AG08396 (cell line): ENCODE results near the gene ASS1.

ENCODE experiments used
- DNase-seq: peaks from one replicate; pipeline ENCODE4 v3.0.0; 2012; ENCODE audit warnings: low spot score, mixed read lengths

The ASS1 gene

GRCh38 chr9:130473009-130473408, 28.2 kb downstream of the ASS1 start:
- DNase-seq = no peak

GRCh38 chr9:130473566-130473965, 28.8 kb downstream of the ASS1 start:
- DNase-seq = no peak

- no peak for DNase-seq
Measured at GRCh38 chr9:130474106-130474505, 29.3 kb downstream of the ASS1 start.

GRCh38 chr9:130476151-130476730, 31.5 kb downstream of the ASS1 start:
- DNase-seq = no peak

- no peak for DNase-seq
Measured at GRCh38 chr9:130477564-130477963, 32.8 kb downstream of the ASS1 start.

- DNase-seq = no peak
Measured at GRCh38 chr9:130478152-130478551, 33.4 kb downstream of the ASS1 start.

- DNase-seq = no peak
Measured at GRCh38 chr9:130478736-130479575, 34.2 kb downstream of the ASS1 start.

- no peak for DNase-seq
Measured at GRCh38 chr9:130479587-130479986, 34.8 kb downstream of the ASS1 start.

- DNase-seq = no peak
Measured at GRCh38 chr9:130480673-130481072, 35.9 kb downstream of the ASS1 start.

GRCh38 chr9:130482463-130482862, 37.7 kb downstream of the ASS1 start:
- no peak for DNase-seq

- no peak for DNase-seq
Measured at GRCh38 chr9:130483371-130483971, 38.7 kb downstream of the ASS1 start.

GRCh38 chr9:130484362-130485072, 39.8 kb downstream of the ASS1 start:
- no peak for DNase-seq

GRCh38 chr9:130486103-130486502, 41.3 kb downstream of the ASS1 start:
- DNase-seq = no peak

GRCh38 chr9:130487500-130487899, 42.7 kb downstream of the ASS1 start:
- DNase-seq = no peak

- no peak for DNase-seq
Measured at GRCh38 chr9:130488621-130489330, 44.0 kb downstream of the ASS1 start.

- DNase-seq = no peak
Measured at GRCh38 chr9:130490981-130491380, 46.2 kb downstream of the ASS1 start.

GRCh38 chr9:130491830-130492482, 47.2 kb downstream of the ASS1 start:
- DNase-seq = no peak

GRCh38 chr9:130493021-130493420, 48.3 kb downstream of the ASS1 start:
- no peak for DNase-seq

GRCh38 chr9:130493476-130493875, 48.7 kb downstream of the ASS1 start:
- DNase-seq = no peak

GRCh38 chr9:130495067-130495466, 50.3 kb downstream of the ASS1 start:
- DNase-seq = no peak

GRCh38 chr9:130497139-130497538, 52.4 kb downstream of the ASS1 start:
- no peak for DNase-seq
